Naive thymus-derived CD4-positive, alpha-beta T cell (primary cell): Measurements from ENCODE around the gene PCDHGA1. TPM values are rescaled to one million over a fixed set of nuclear protein-coding genes. Genes with fewer than 3 reads are reported as not detected.

ENCODE experiments used
- ATAC-seq: fragments of 150-1000 bp; cut with Tn5 transposase; 2 replicates; pipeline ENCODE4 v1.10.0; 2021; ENCODE audit warnings: mild to moderate bottlenecking, moderate library complexity
- CTCF ChIA-PET: fragments of 350-600 bp; sonication (Branson Sonifier 250); formaldehyde crosslinking; loops from one replicate; lab custom pipeline; 2021; ENCODE audit warnings: antibody characterized with exemption; lab: Charles Lee
- POLR2A ChIA-PET: fragments of 350-600 bp; sonication (Branson Sonifier 250); formaldehyde crosslinking; loops from one replicate; lab custom pipeline; 2021; ENCODE audit warnings: antibody characterized with exemption, inconsistent platforms; lab: Charles Lee
- DNase-seq, 9 donors: peaks; one replicate each; pipeline versions ENCODE4 v3.0.0 to v3.0.0-alpha.2; 2020 to 2022; ENCODE audit warnings: mixed read lengths in 1 of 9
- H3K27ac ChIP-seq: one replicate; pipeline ENCODE4 v1.7.0; 2013; ENCODE audit warnings: mild to moderate bottlenecking, low read depth, low read length, moderate library complexity
- H3K27me3 ChIP-seq, 2 donors: one replicate each; pipeline ENCODE4 v1.7.0; 2013; ENCODE audit warnings: low read length in 2 of 2, mild to moderate bottlenecking in 2 of 2, moderate library complexity in 2 of 2; ENCODE audit not compliant: control insufficient read depth in 2 of 2, insufficient read depth in 2 of 2
- H3K36me3 ChIP-seq, 3 experiments: 1 replicate in 2 of 3; 2 replicates in 1 of 3; pipeline ENCODE4 v1.7.0; 2013; ENCODE audit warnings: low read length in 3 of 3, mild to moderate bottlenecking in 3 of 3, moderate library complexity in 1 of 3; ENCODE audit not compliant: insufficient read depth in 3 of 3, control insufficient read depth in 2 of 3
- H3K4me1 ChIP-seq, 2 donors: one replicate each; pipeline ENCODE4 v1.7.0; 2013; ENCODE audit warnings: low read length in 2 of 2, mild to moderate bottlenecking in 2 of 2, moderate library complexity in 1 of 2; ENCODE audit not compliant: control insufficient read depth in 2 of 2, insufficient read depth in 2 of 2
- H3K4me3 ChIP-seq: 2 replicates; pipeline ENCODE4 v1.7.0; 2013; ENCODE audit warnings: mild to moderate bottlenecking, low read length
- H3K9me3 ChIP-seq, 3 experiments: 1 replicate in 2 of 3; 2 replicates in 1 of 3; pipeline ENCODE4 v1.7.0; 2013; ENCODE audit warnings: low read length in 3 of 3; ENCODE audit not compliant: control insufficient read depth in 2 of 3
- H3K27ac Mint-ChIP-seq, 9 donors: one replicate each; pipeline ENCODE4 v1.8.0; 2020 to 2022; ENCODE audit warnings: mixed read lengths in 9 of 9, mild to moderate bottlenecking in 8 of 9, moderate library complexity in 5 of 9, inconsistent platforms in 2 of 9
- H3K27me3 Mint-ChIP-seq, 5 donors: one replicate each; pipeline ENCODE4 v1.8.0; 2021 to 2022; ENCODE audit warnings: mixed read lengths in 5 of 5, mild to moderate bottlenecking in 1 of 5
- H3K36me3 Mint-ChIP-seq, 5 donors: one replicate each; pipeline ENCODE4 v1.8.0; 2020 to 2022; ENCODE audit warnings: mixed read lengths in 5 of 5, mild to moderate bottlenecking in 3 of 5, inconsistent platforms in 1 of 5
- H3K4me1 Mint-ChIP-seq, 7 donors: one replicate each; pipeline ENCODE4 v1.8.0; 2020 to 2022; ENCODE audit warnings: mixed read lengths in 7 of 7, mild to moderate bottlenecking in 3 of 7, inconsistent platforms in 1 of 7
- H3K4me3 Mint-ChIP-seq, 10 donors: one replicate each; pipeline ENCODE4 v1.8.0; 2020 to 2022; ENCODE audit warnings: mild to moderate bottlenecking in 10 of 10, mixed read lengths in 10 of 10, moderate library complexity in 6 of 10, inconsistent platforms in 2 of 10
- H3K9me3 Mint-ChIP-seq, 11 donors: one replicate each; pipeline ENCODE4 v1.8.0; 2020 to 2022; ENCODE audit warnings: mixed read lengths in 11 of 11, mild to moderate bottlenecking in 4 of 11, inconsistent platforms in 1 of 11, moderate library complexity in 1 of 11
- intact Hi-C, 2 donors: fragments of 100-400 bp; cut with micrococcal nuclease; formaldehyde crosslinking; loops; one replicate each; pipeline ENCODE4 v1.15.1; 2023
- polyA plus RNA-seq, 2 donors: library from polyadenylated mRNA; unstranded; fragments of 300-500 nt; fragmentation: Illumina TruSeq; gene quantifications; one replicate each; pipeline ENCODE4 v1.2.3, GENCODE V29; 2021
- total RNA-seq, 6 experiments: library from RNA in 5 of 6; stranded (reverse) in 5 of 6; gene quantifications; 1 replicate in 5 of 6; 2 replicates in 1 of 6; pipeline ENCODE4 v1.2.3 and lab custom pipeline; 2021 to 2026

Gene PCDHGA1
- total and polyA plus RNA-seq, 7 experiments from 2014 or later: 0.08 to 0.54 (median 0.17) TPM; not detected in 2

DNA sequence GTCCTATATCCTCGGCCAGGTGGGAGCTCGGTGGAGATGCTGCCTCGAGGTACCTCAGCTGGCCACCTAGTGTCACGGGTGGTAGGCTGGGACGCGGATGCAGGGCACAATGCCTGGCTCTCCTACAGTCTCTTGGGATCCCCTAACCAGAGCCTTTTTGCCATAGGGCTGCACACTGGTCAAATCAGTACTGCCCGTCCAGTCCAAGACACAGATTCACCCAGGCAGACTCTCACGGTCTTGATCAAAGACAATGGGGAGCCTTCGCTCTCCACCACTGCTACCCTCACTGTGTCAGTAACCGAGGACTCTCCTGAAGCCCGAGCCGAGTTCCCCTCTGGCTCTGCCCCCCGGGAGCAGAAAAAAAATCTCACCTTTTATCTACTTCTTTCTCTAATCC lies 147.5 kb downstream of the PCDHGA1 start:
- H3K36me3 ChIP-seq: no peaks in the 10 kb centered on the region
- no peak for ATAC-seq
- Mint-ChIP-seq H3K9me3 (peaks cover 0 to 3% (median 0%) of the 10 kb centered on the region in 11 donors), H3K27ac (no peak overlapping the region), H3K36me3 (no peaks in the 10 kb centered on the region), H3K4me1 (peaks cover 16 to 32% (median 29%) of the 10 kb centered on the region in 7 donors), H3K27me3 (peaks cover 66 to 81% (median 72%) of the 10 kb centered on the region in 5 donors), H3K4me3 (peak overlapping the region in 4 of 10 donors; percentile 26 to 95 (median 92))
- CTCF ChIA-PET: no interaction called here
- no peak for DNase-seq
- POLR2A ChIA-PET: no interaction called here
- H3K27me3 ChIP-seq: peaks cover 0 to 13% of the 10 kb centered on the region in 2 donors
- no peak overlapping the region for H3K4me3 ChIP-seq
- peaks cover 5 to 13% of the 10 kb centered on the region in 2 donors for H3K4me1 ChIP-seq
- H3K27ac ChIP-seq: no peak overlapping the region
- intact Hi-C loops: loop anchor here (5.0 kb wide), 2 partner anchors 34 to 56 kb away; partner anchors contain the start of gene PCDHGA11 (in 1 of the 2)
- H3K9me3 ChIP-seq: no peaks in the 10 kb centered on the region

DNA sequence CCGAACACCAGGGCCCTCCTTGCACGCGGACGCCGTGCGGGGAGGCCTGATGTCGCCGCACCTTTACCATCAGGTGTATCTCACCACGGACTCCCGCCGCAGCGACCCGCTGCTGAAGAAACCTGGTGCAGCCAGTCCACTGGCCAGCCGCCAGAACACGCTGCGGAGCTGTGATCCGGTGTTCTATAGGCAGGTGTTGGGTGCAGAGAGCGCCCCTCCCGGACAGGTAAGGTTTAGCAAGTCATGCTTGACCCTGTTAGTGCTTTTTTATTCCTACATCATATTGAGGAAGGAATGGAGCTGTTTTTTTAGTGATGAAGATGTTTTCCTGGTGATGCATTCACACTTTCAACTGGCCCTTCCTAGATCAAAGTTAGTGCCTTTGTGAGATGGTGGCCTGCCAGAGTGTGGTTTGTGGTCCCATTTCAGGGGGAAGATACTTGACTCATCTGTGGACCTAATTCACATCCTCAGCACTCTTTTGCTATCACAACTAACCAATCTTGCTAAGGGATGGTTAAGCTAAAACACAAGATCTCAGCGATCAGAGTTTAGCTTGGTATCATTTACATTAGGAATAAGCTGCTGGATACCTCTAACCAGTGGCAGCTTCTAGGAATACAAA lies 148.1 kb downstream of the PCDHGA1 start:
- Mint-ChIP-seq H3K4me3 (peak overlapping the region in 4 of 10 donors; percentile 24 to 95 (median 92)), H3K4me1 (peaks cover 16 to 34% (median 29%) of the 10 kb centered on the region in 7 donors), H3K9me3 (peaks cover 0 to 4% (median 0%) of the 10 kb centered on the region in 11 donors), H3K36me3 (peaks cover 0 to 4% (median 0%) of the 10 kb centered on the region in 5 donors), H3K27me3 (peaks cover 71 to 81% (median 75%) of the 10 kb centered on the region in 5 donors), H3K27ac (no peak overlapping the region)
- no peak for ATAC-seq
- peaks cover 5 to 13% of the 10 kb centered on the region in 2 donors for H3K4me1 ChIP-seq
- H3K27ac ChIP-seq: no peak overlapping the region
- no peaks in the 10 kb centered on the region for H3K9me3 ChIP-seq
- intact Hi-C loops: loop anchor here (5.0 kb wide), 2 partner anchors 34 to 56 kb away; partner anchors contain the start of gene PCDHGA11 (in 1 of the 2)
- no peak for DNase-seq
- H3K36me3 ChIP-seq: no peaks in the 10 kb centered on the region
- no peak overlapping the region for H3K4me3 ChIP-seq
- ChIA-PET CTCF (no interaction called here), POLR2A (no interaction called here)
- peaks cover 3 to 13% of the 10 kb centered on the region in 2 donors for H3K27me3 ChIP-seq

DNA sequence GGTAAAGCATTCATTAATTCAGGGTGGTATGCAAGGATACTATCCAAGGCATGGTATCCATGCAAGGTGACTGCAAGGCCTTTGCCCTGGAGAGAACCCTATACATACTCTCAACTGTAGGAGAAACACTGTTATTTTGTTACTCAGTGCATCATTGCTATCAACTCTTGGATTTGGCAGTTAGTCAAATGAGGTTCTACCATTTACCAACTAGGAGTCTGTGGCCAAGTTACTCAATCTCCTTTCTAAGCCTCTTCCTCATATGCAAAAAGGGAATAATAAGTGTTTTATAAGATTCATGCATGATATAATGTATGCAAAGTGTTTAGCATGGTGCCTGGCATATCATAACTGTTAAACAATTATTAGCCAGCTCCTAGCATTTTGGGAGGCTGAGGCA lies 149.5 kb downstream of the PCDHGA1 start:
- intact Hi-C loops: loop anchor here (5.0 kb wide), 2 partner anchors 33 to 57 kb away; partner anchors contain the start of gene PCDHGA11 (in 1 of the 2)
- H3K27me3 Mint-ChIP-seq: peaks cover 81 to 94% (median 86%) of the 10 kb centered on the region in 5 donors
- H3K4me3 Mint-ChIP-seq: no peak overlapping the region
- Histone ChIP-seq H3K36me3 (no peaks in the 10 kb centered on the region), H3K4me3 (no peak overlapping the region), H3K27ac (no peak overlapping the region), H3K9me3 (no peaks in the 10 kb centered on the region), H3K27me3 (peaks cover 7 to 20% of the 10 kb centered on the region in 2 donors), H3K4me1 (peaks cover 5 to 14% of the 10 kb centered on the region in 2 donors)
- POLR2A ChIA-PET: no interaction called here
- DNase-seq (no peak), ATAC-seq (no peak)
- H3K9me3 Mint-ChIP-seq: peaks cover 0 to 4% (median 0%) of the 10 kb centered on the region in 11 donors
- peaks cover 0 to 4% (median 0%) of the 10 kb centered on the region in 5 donors for H3K36me3 Mint-ChIP-seq
- CTCF ChIA-PET: no interaction called here
- H3K4me1 Mint-ChIP-seq: peaks cover 18 to 44% (median 36%) of the 10 kb centered on the region in 7 donors
- H3K27ac Mint-ChIP-seq: no peak overlapping the region

DNA sequence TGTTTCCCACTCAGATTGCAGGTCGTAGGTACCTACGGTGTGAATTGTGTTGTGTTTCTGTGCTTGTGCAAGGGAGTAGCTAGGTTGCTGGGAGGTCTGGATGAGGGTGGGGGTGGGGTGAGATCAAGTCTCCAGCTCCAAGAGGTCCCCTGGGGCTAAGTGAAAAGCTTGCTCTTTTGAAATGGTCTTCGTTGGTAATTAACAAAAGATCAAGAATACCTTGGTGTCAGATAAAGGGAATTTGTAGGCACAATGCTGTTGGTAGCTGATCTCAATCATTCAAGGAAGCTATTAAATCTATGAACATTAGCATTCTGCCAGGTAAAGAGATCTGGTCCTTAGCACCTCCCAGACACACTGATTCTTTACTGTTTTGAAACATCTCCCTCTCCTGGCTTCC lies 153.6 kb downstream of the PCDHGA1 start:
- no peak overlapping the region for H3K4me3 ChIP-seq
- no peak for DNase-seq
- Mint-ChIP-seq H3K36me3 (peaks cover 0 to 12% (median 0%) of the 10 kb centered on the region in 5 donors), H3K4me3 (peak overlapping the region in 3 of 10 donors; percentile 72 to 75 (median 74)), H3K4me1 (peaks cover 0 to 25% (median 17%) of the 10 kb centered on the region in 7 donors), H3K27me3 (peaks cover 71 to 90% (median 79%) of the 10 kb centered on the region in 5 donors), H3K9me3 (peaks cover 0 to 5% (median 0%) of the 10 kb centered on the region in 11 donors), H3K27ac (no peak overlapping the region)
- CTCF ChIA-PET: no interaction called here
- no peak for ATAC-seq
- POLR2A ChIA-PET: interaction anchor here (0.6 kb wide), 1 partner anchor 10 kb away, joined by 3 read pairs; no protein-coding TSS in a partner anchor
- peaks cover 0 to 8% of the 10 kb centered on the region in 2 donors for H3K4me1 ChIP-seq
- H3K9me3 ChIP-seq: no peaks in the 10 kb centered on the region
- peaks cover 7 to 19% of the 10 kb centered on the region in 2 donors for H3K27me3 ChIP-seq
- H3K27ac ChIP-seq: no peak overlapping the region
- H3K36me3 ChIP-seq: no peaks in the 10 kb centered on the region
- intact Hi-C loops: no loop called here

DNA sequence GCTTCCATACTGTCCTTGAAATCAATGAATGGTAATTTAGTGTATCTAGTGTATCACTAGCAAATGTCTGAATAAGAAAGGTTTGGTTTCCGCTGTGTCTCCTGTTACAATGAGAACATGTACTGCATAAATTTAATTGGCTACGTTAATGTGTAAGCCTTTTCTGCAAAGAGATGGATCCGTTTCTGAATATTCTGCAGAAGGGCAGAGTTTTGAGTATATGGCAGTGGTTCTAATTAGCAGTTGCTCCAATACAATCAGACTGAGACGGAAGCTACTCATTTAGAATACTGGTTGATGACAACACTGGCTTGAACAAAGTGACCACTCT lies 154.0 kb downstream of the PCDHGA1 start:
- peaks cover 7 to 19% of the 10 kb centered on the region in 2 donors for H3K27me3 ChIP-seq
- CTCF ChIA-PET: no interaction called here

DNA sequence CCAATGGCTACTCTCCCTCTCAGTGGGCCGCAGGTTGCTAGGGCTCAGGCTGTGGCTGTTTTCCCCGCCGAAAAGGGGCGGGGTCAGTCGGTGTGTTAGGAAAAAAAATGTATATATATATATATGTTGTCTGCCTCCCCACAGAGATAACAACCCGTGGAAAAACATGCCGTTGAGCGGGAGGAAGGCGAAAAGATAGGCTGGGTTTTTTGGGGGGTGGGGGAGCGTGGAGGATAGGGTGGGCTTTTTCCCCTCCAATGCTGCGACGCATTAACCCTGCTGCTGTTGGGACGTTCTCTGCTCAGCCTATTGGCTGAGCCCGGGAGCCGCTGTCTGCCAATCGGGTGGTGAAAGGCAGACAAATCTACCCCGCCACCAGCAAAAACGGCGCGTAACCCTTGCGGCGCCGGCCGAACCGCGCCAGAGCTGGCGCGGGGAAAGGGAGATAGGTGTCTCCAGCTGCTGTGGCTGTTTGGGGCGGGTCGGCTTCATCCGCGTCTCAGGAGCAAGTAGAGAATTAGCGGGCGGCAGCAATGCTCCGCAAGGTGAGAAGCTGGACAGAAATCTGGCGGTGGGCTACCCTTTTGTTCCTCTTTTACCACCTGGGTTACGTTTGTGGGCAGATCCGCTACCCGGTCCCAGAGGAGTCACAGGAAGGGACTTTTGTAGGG lies 154.5 kb downstream of the PCDHGA1 start, which contains the start of gene PCDHGC4:
Gene PCDHGC4 (plus strand): TSS at position 390 of the 671 bp plus-strand sequence. CDS start 144 bp downstream, at position 534.
- POLR2A ChIA-PET: no interaction called here
- Histone ChIP-seq H3K4me1 (peaks cover 0 to 8% of the 10 kb centered on the region in 2 donors), H3K36me3 (no peaks in the 10 kb centered on the region), H3K27me3 (peaks cover 7 to 19% of the 10 kb centered on the region in 2 donors), H3K4me3 (no peak within 1 kb of the TSS), H3K27ac (no peak within 1 kb of the TSS), H3K9me3 (no peaks in the 10 kb centered on the region)
- no peak for DNase-seq
- peaks cover 0 to 5% (median 0%) of the 10 kb centered on the region in 11 donors for H3K9me3 Mint-ChIP-seq
- CTCF ChIA-PET: no interaction called here
- peaks cover 65 to 91% (median 81%) of the 10 kb centered on the region in 5 donors for H3K27me3 Mint-ChIP-seq
- H3K36me3 Mint-ChIP-seq: peaks cover 0 to 12% (median 0%) of the 10 kb centered on the region in 5 donors
- H3K4me3 Mint-ChIP-seq: peak within 1 kb of the TSS in 9 of 10 donors; percentile 44 to 75 (median 66)
- H3K4me1 Mint-ChIP-seq: peaks cover 0 to 25% (median 17%) of the 10 kb centered on the region in 7 donors
- ATAC-seq: no peak
- intact Hi-C loops: no loop called here
- no peak within 1 kb of the TSS for H3K27ac Mint-ChIP-seq

More for the DNA sequence above, 154.0 kb downstream of the PCDHGA1 start:
- Histone ChIP-seq H3K4me1 (peaks cover 0 to 8% of the 10 kb centered on the region in 2 donors), H3K27ac (no peak overlapping the region), H3K9me3 (no peaks in the 10 kb centered on the region), H3K4me3 (no peak overlapping the region), H3K36me3 (no peaks in the 10 kb centered on the region)
- Mint-ChIP-seq H3K4me3 (peak overlapping the region in 7 of 10 donors; percentile 44 to 75 (median 68)), H3K27me3 (peaks cover 70 to 91% (median 81%) of the 10 kb centered on the region in 5 donors), H3K36me3 (peaks cover 0 to 12% (median 0%) of the 10 kb centered on the region in 5 donors), H3K27ac (no peak overlapping the region), H3K4me1 (peaks cover 0 to 25% (median 17%) of the 10 kb centered on the region in 7 donors), H3K9me3 (peaks cover 0 to 5% (median 0%) of the 10 kb centered on the region in 11 donors)
- POLR2A ChIA-PET: no interaction called here
- intact Hi-C loops: no loop called here
- ATAC-seq (no peak), DNase-seq (no peak)
